22Rv1 (cell line): Measurements from ENCODE around the gene PADI4.

Experiments
- CTCF ChIP-seq: fragments of 450-650 bp; IDR thresholded peaks from 2 replicates; pipeline ENCODE4 v1.5.1; 2017; ENCODE audit warnings: mild to moderate bottlenecking
- ZFX ChIP-seq: fragments of 450-650 bp; IDR thresholded peaks from 2 replicates; pipeline ENCODE4 v1.6.1; 2017; ENCODE audit warnings: antibody characterized with exemption, borderline replicate concordance

DNA sequence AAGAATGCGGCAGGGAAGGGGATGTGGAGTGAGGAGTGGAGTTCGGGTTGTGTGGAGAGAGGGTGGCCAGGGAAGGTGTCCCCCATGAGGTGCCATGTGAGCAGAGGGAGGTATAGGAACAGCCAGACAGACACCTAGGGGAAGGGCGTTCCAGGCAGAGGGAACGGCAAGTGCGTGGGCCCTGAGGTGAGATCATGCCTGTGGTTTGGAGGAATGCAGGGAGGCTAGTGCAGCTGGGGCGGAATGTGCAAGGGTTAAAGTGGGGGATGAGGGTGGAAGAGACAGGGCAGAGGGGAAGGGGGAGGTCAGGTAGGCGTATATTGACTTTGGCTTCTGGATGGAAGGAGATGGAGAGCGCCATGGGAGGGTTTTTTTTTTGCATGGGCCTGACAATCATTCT is 32.4 kb downstream of the PADI4 start:
- TF ChIP-seq ZFX (no peak), CTCF (no peak)
